Fibroblast of the aortic adventitia (primary cell): Measurements from ENCODE around the gene TGM1. TPM values are rescaled to one million over a fixed set of nuclear protein-coding genes. Genes with fewer than 3 reads are reported as not detected.
"Not testable (repeated sequence)": the region's sequence is repeated elsewhere in the genome, so short reads cannot be mapped to it uniquely, and the experiment has no call there.

Experiments used
- DNase-seq: peaks from one replicate; pipeline ENCODE4 v3.0.0-alpha.2; 2010; ENCODE audit warnings: low read depth
- H3K4me3 ChIP-seq: 2 replicates; pipeline ENCODE4 v1.5.1; 2011; ENCODE audit warnings: low read depth, mild to moderate bottlenecking, control low read depth, low read length, moderate library complexity
- CTCF ChIP-seq: IDR thresholded peaks from 2 replicates; pipeline ENCODE4 v1.5.1; 2011; ENCODE audit warnings: mild to moderate bottlenecking, low read length, control low read depth, inconsistent platforms; ENCODE audit not compliant: insufficient read depth
- total RNA-seq: library from RNA; depleted of rRNA; stranded (reverse); fragments of >200 nt; gene quantifications from 2 replicates; pipeline ENCODE4 v1.2.3, GENCODE V29; 2012; ENCODE audit warnings: low replicate concordance

TGM1 gene
- total RNA-seq, 1 donor, result 0.36 TPM

GRCh38 chr14:24219521-24219920 is 43.5 kb downstream of the TGM1 start:
- no peak for DNase-seq
- no peak overlapping the region for H3K4me3 ChIP-seq
- TF ChIP-seq CTCF, result no peak

- DNase-seq, result no peak
- H3K4me3 ChIP-seq, result no peak overlapping the region
- TF ChIP-seq CTCF, result no peak
Observed at GRCh38 chr14:24219080-24219479, 43.9 kb downstream of the TGM1 start.

GRCh38 chr14:24216876-24217275 is 46.1 kb downstream of the TGM1 start:
- not testable (repeated sequence) for DNase-seq, H3K4me3 ChIP-seq

- DNase-seq, result no peak
- no peak for TF ChIP-seq CTCF
- H3K4me3 ChIP-seq, result peak overlapping the region; percentile 88
Observed at GRCh38 chr14:24216345-24216699, 46.7 kb downstream of the TGM1 start.

GRCh38 chr14:24215495-24216344 is 47.3 kb downstream of the TGM1 start, which contains the start of gene MDP1:
TSS of gene MDP1 (minus strand) at chr14:24216066. CDS start at chr14:24215955, 111 bp downstream.
- H3K4me3 ChIP-seq, result peak within 1 kb of the TSS; percentile 88
- TF ChIP-seq CTCF, result peak; percentile 15
- DNase-seq, result peak; percentile 81

- H3K4me3 ChIP-seq, result peak overlapping the region; percentile 71
- TF ChIP-seq CTCF, result no peak
- no peak for DNase-seq
Observed at GRCh38 chr14:24213866-24214662, 48.9 kb downstream of the TGM1 start.
